ENCODE data around the gene NIP7. TPM values are rescaled to one million over a fixed set of nuclear protein-coding genes. Genes with fewer than 3 reads are reported as not detected.

NIP7 gene
- total and polyA plus RNA-seq, 2 experiments from 2014 or later = 30.4 to 47.4 TPM

- no peak for TF ChIP-seq REST (IDR thresholded peaks at IDR 0.05; ENCODE audit: unreplicated experiment)
- TF ChIP-seq NANOG (IDR thresholded peaks at IDR 0.05; ENCODE audit: borderline replicate concordance) = no peak
Observed at GRCh38 chr16:69302301-69302700, 37.3 kb upstream of the NIP7 start (continued).

GRCh38 chr16:69306031-69306430 is 33.5 kb upstream of the NIP7 start:
- H3K4me3 Mint-ChIP-seq = no peak overlapping the region
- H3K27ac Mint-ChIP-seq = no peak overlapping the region
- no peak for TF ChIP-seq REST (IDR thresholded peaks at IDR 0.05; ENCODE audit: unreplicated experiment)
- TF ChIP-seq ZNF331 (CRISPR knock-in tag; IDR thresholded peaks at IDR 0.05; ENCODE audit: low read depth) = no peak
- TF ChIP-seq EZH2phosphoT487 (IDR thresholded peaks at IDR 0.05; ENCODE audit: unreplicated experiment) = no peak
- no peak for TF ChIP-seq ZNF114 (CRISPR knock-in tag; IDR thresholded peaks at IDR 0.05)
- no peak for TF ChIP-seq STAT1 (IDR thresholded peaks at IDR 0.05; ENCODE audit: unreplicated experiment)
- no peak for TF ChIP-seq JUNB (IDR thresholded peaks at IDR 0.05; ENCODE audit: unreplicated experiment)
- no peak for TF ChIP-seq POLR2AphosphoS5 (IDR thresholded peaks at IDR 0.05; ENCODE audit: low read depth)
- TF ChIP-seq EZH2 (IDR thresholded peaks at IDR 0.05; ENCODE audit: low read depth, unreplicated experiment) = no peak
- TF ChIP-seq CREB1 (CRISPR knock-in tag; IDR thresholded peaks at IDR 0.05; ENCODE audit: low read depth) = no peak
- no peak for TF ChIP-seq ETS1 (IDR thresholded peaks at IDR 0.05)

More at GRCh38 chr16:69306031-69306430, 33.5 kb upstream of the NIP7 start:
- H3K79me2 ChIP-seq (replicated peaks; ENCODE audit: insufficient read depth) = no peaks in the 10 kb centered on the region
- no peak overlapping the region for H3K4me3 ChIP-seq
- DNase-seq (ENCODE audit: low spot score) (no peak), ATAC-seq (no peak)
- no peaks in the 10 kb centered on the region; the same call in 2 of the 3 replicates for H3K4me1 Mint-ChIP-seq
- no peaks in the 10 kb centered on the region; the same call in 2 of the 3 replicates for H3K36me3 Mint-ChIP-seq (ENCODE audit: low read depth)
- no peak overlapping the region for H3K27ac ChIP-seq (ENCODE audit: low read depth)
- no peak overlapping the region for H3K4me2 ChIP-seq
- H4K20me1 ChIP-seq (replicated peaks; ENCODE audit: insufficient read depth) = no peaks in the 10 kb centered on the region
- no peaks in the 10 kb centered on the region for H3K27me3 ChIP-seq (ENCODE audit: insufficient read depth)
- no peaks in the 10 kb centered on the region for H3K9me3 Mint-ChIP-seq
- H2AFZ ChIP-seq = no peak overlapping the region
- H3K27me3 Mint-ChIP-seq (ENCODE audit: insufficient read depth, low read depth, poor library complexity) = no peaks in the 10 kb centered on the region
- H3K9me2 ChIP-seq (ENCODE audit: insufficient read depth) = no peaks in the 10 kb centered on the region
- peaks cover 8% of the 10 kb centered on the region; the same call in 1 of the 2 replicates for H3F3A ChIP-seq (replicated peaks; ENCODE audit: low read depth)
- H3K36me3 ChIP-seq (ENCODE audit: insufficient read depth) = no peaks in the 10 kb centered on the region
- peaks cover 4% of the 10 kb centered on the region; the same call in 1 of the 2 replicates for H3K4me1 ChIP-seq (ENCODE audit: insufficient read depth)
